Heart left ventricle (tissue), 16 donors: ENCODE measurements around the gene ZNF664. TPM values are rescaled to one million over a fixed set of nuclear protein-coding genes. Genes with fewer than 3 reads are reported as not detected.
A peak's percentile ranks its signal among the peaks of the same experiment; 100 is the strongest.

Source experiments
- ATAC-seq, 4 donors: fragments of 200-7000 bp; cut with Tn5 transposase; one replicate each; pipeline ENCODE4 v1.9.1; 2020 to 2022; ENCODE audit warnings: moderate library complexity in 4 of 4, mild to moderate bottlenecking in 3 of 4, moderate number of reproducible peaks in 1 of 4
- DNase-seq, 5 donors: peaks; one replicate each; pipeline ENCODE4 v3.0.0-alpha.2; 2020
- H3K27ac ChIP-seq, 12 donors: fragments of 200-600 bp; sonication (generic) in 4 of 12; one replicate each; pipeline versions ENCODE4 v1.5.0 to v1.8.0; 2016 to 2022; ENCODE audit warnings: mild to moderate bottlenecking in 2 of 12
- H3K27me3 ChIP-seq, 9 donors: fragments of 200-600 bp; sonication (generic) in 2 of 9; one replicate each; pipeline versions ENCODE4 v1.5.1 to v1.8.0; 2016 to 2022; ENCODE audit warnings: mild to moderate bottlenecking in 3 of 9
- H3K36me3 ChIP-seq, 9 donors: fragments of 200-600 bp; sonication (generic) in 2 of 9; one replicate each; pipeline versions ENCODE4 v1.5.0 to v1.8.0; 2018 to 2022; ENCODE audit warnings: mild to moderate bottlenecking in 2 of 9
- H3K4me1 ChIP-seq, 12 donors: fragments of 200-600 bp; sonication (generic) in 4 of 12; one replicate each; pipeline versions ENCODE4 v1.5.0 to v1.8.0; 2016 to 2022; ENCODE audit warnings: mild to moderate bottlenecking in 3 of 12
- H3K4me3 ChIP-seq, 12 donors: fragments of 200-600 bp; sonication (generic) in 4 of 12; one replicate each; pipeline versions ENCODE4 v1.5.0 to v1.8.0; 2017 to 2022; ENCODE audit warnings: mild to moderate bottlenecking in 9 of 12, moderate library complexity in 4 of 12
- H3K9me3 ChIP-seq, 12 donors: fragments of 200-600 bp; sonication (generic) in 4 of 12; one replicate each; pipeline versions ENCODE4 v1.5.0 to v1.8.0; 2016 to 2022; ENCODE audit warnings: mild to moderate bottlenecking in 1 of 12
- POLR2A ChIP-seq, 2 donors: fragments of 450-650 bp; IDR thresholded peaks; one replicate each; pipeline ENCODE4 v1.6.1; 2017; ENCODE audit warnings: antibody characterized with exemption in 2 of 2, mild to moderate bottlenecking in 2 of 2, moderate library complexity in 2 of 2
- WGBS, 4 donors: extraction: QIAGEN DNeasy Blood & Tissue Kit in 2 of 4; methylation state at CpG; one replicate each; pipeline versions ENCODE4 v1.1.5 to v1.1.7; 2013 to 2018; 5-methylcytosine and 5-hydroxymethylcytosine counted together
- intact Hi-C, 10 donors: fragments of 100-400 bp; cut with DNase I; formaldehyde crosslinking; loops; one replicate each; pipeline versions ENCODE4 v1.11.1 to v1.14.2; 2022
- polyA plus RNA-seq, 2 donors: library from polyadenylated mRNA; stranded (reverse); fragments of 200-250 nt; gene quantifications; one replicate each; pipeline ENCODE4 v1.2.3, GENCODE V29; 2013
- total RNA-seq, 9 donors: library from RNA; depleted of rRNA in 2 of 9; stranded (reverse); fragments of >200 nt in 2 of 9; fragmentation: NEBNext Ultra II Directional in 3 of 9; extraction: Animal tissue kit (Norgen Biotek cat#: 25700) in 3 of 9; gene quantifications; one replicate each; pipeline versions ENCODE4 v1.1.0 to v1.2.4, GENCODE V29; 2016 to 2023
- TF ChIP-seq, protein P1 (sequence below), 12 donors: fragments of 200-600 bp; sonication (generic) in 4 of 12; IDR thresholded peaks; one replicate each; pipeline versions ENCODE4 v1.5.0 to v1.8.0; 2018 to 2022; ENCODE audit warnings: antibody characterized with exemption in 12 of 12, mild to moderate bottlenecking in 5 of 12
- donor health status: ischemic (EF 13 %, LVEDD 7.1; RV severe dilation, severe dysfunction).
- donor health status: healthy with polysubstance abuse.
- donor health status: DM: no; HTN: yes; CAD: no.
- donor health status: DM: no; HTN: no; CAD: no.
- donor health status: ischemic (EF 25% LVEDD 6.9; RV normal size, moderate dysfunction).
- donor health status: ischemic (EF 25% LVEDD 5.7; RV mildly dilated, moderate dysfunction).
- donor health status: healthy.
- donor health status: DM: yes; HTN: yes; CAD: no.
- donor health status: ischemic (EF 35%, LVEDD 5.7; RV mildly dilated, moderate dysfunction).
- donor health status: nonischemic (EF 11% LVEDD 7.7; RV severe dilation, severe dysfunction).
- donor health status: DM: yes; HTN: yes; CAD: no.
- donor health status: PGD.
- donor health status: ischemic (EF 29% LVEDD 5.4; RV normal size, mild dysfunction).
- donor health status: nonischemic (EF 23%, LVEDD 6.1; RV moderate dilation, normal function).

ZNF664 gene
- total and polyA plus RNA-seq, 11 donors = 43.1 to 104 (median 73.3) TPM

DNA sequence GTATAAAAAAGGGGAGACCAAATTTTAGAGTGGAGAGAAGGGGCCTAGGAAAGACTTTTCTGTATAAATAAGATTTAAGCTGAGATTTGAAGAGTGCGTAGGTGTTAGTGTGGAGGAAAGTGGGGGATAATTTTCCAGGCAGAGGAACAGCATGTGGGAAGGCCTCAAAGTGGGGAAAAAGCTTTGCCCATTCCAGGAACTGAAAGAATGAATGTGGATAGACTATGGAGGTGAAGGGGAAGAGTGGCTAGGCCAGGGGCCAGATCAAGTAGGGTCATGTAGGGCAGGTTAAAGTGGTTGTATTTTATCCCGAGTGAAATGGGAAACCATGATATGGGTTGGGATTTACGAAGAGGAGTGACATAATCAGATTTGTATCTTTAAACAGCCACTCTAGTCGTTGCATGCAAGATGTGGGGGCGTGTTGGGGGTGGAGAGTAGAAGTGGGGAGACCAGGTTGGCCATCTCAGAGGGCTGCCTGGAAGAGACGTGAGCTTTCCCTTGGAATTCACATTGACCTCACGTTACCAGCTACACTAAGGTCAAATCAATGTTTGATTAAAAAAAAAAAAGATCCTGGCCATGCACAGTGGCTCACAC lies 3.3 kb downstream of the ZNF664 start:
- WGBS, 4 donors = 83 to 91% (median 89%) methylated on average over 7 of the region's 7 CpGs
- ATAC-seq = no peak

DNA sequence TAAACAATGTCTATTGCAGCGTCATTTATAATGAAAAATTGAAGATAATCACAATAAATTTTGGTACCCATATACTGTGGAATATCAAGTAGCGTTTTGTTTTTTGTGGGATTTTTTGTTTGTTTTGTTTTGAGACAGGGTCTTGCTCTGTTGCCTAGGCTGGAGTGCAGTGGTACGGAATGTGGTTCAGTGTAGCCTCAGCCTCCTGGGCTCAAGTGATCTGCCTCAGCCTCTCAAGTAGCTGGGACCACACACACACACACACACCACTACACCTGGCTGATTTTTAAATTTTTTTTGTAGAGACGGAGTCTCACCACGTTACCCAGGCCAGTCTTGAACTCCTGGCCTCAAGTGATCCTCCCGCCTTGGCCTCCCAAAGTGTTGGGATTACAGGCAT lies 6.6 kb downstream of the ZNF664 start:
- ATAC-seq (no peak), DNase-seq (no peak)
- no peak for TF ChIP-seq POLR2A (IDR thresholded peaks at IDR 0.05)
- TF ChIP-seq, protein P1, sequence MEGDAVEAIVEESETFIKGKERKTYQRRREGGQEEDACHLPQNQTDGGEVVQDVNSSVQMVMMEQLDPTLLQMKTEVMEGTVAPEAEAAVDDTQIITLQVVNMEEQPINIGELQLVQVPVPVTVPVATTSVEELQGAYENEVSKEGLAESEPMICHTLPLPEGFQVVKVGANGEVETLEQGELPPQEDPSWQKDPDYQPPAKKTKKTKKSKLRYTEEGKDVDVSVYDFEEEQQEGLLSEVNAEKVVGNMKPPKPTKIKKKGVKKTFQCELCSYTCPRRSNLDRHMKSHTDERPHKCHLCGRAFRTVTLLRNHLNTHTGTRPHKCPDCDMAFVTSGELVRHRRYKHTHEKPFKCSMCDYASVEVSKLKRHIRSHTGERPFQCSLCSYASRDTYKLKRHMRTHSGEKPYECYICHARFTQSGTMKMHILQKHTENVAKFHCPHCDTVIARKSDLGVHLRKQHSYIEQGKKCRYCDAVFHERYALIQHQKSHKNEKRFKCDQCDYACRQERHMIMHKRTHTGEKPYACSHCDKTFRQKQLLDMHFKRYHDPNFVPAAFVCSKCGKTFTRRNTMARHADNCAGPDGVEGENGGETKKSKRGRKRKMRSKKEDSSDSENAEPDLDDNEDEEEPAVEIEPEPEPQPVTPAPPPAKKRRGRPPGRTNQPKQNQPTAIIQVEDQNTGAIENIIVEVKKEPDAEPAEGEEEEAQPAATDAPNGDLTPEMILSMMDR (IDR thresholded peaks at IDR 0.05) = no peak
- peaks cover 0 to 47% (median 27%) of the 10 kb centered on the region in 9 donors for H3K36me3 ChIP-seq
- H3K27me3 ChIP-seq = no peaks in the 10 kb centered on the region
- 95 to 98% (median 97%) methylated on average over 6 of the region's 6 CpGs for WGBS, 4 donors
- H3K4me1 ChIP-seq = peaks cover 0 to 39% (median 16%) of the 10 kb centered on the region in 12 donors
- intact Hi-C loops = loop anchor here in 1 of 10 donors (10.0 kb wide), 1 partner anchor 325 kb away; no protein-coding TSS in a partner anchor
- no peaks in the 10 kb centered on the region for H3K9me3 ChIP-seq
- no peak overlapping the region for H3K4me3 ChIP-seq
- no peak overlapping the region for H3K27ac ChIP-seq

More for the DNA sequence above, 3.3 kb downstream of the ZNF664 start:
- no peak for TF ChIP-seq POLR2A (IDR thresholded peaks at IDR 0.05)
- no peak for DNase-seq
- intact Hi-C loops = loop anchor here in 1 of 10 donors (10.0 kb wide), 1 partner anchor 322 kb away; no protein-coding TSS in a partner anchor
- H3K36me3 ChIP-seq = peaks cover 0 to 40% (median 24%) of the 10 kb centered on the region in 9 donors
- no peak overlapping the region for H3K4me3 ChIP-seq
- no peaks in the 10 kb centered on the region for H3K9me3 ChIP-seq
- H3K4me1 ChIP-seq = peaks cover 0 to 25% (median 14%) of the 10 kb centered on the region in 12 donors
- no peaks in the 10 kb centered on the region for H3K27me3 ChIP-seq
- H3K27ac ChIP-seq = no peak overlapping the region

DNA sequence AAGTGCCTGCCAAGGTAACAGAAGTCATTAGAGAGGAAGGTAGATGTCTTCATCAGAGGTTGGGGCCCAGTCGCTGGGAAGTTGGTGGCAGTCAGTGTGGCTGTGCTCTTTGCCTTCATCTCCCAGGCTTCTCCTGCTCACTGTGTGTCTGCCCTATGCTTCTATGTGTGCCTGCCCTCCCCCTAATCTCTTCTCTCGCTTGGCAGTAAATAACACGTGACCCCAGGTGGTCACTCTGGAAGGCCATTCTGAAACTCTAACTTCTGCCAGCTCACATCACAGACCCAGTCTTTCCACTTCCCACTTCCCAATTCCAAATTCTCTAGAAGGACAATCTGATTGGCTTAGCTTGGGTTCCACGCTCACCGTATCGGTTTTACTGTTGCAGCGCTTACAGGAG lies 9.3 kb downstream of the ZNF664 start:
- Histone ChIP-seq H3K36me3 (peaks cover 0 to 33% (median 17%) of the 10 kb centered on the region in 9 donors), H3K4me3 (no peak overlapping the region), H3K9me3 (no peaks in the 10 kb centered on the region), H3K4me1 (peaks cover 3 to 52% (median 28%) of the 10 kb centered on the region in 12 donors), H3K27me3 (no peaks in the 10 kb centered on the region), H3K27ac (no peak overlapping the region)
- no peak for TF ChIP-seq POLR2A (IDR thresholded peaks at IDR 0.05)
- TF ChIP-seq, protein P1 (IDR thresholded peaks at IDR 0.05) = no peak
- ATAC-seq = peak in 1 of 4 donors; percentile 6
- 72 to 82% (median 80%) methylated on average over 7 of the region's 7 CpGs for WGBS, 4 donors
- intact Hi-C loops = loop anchor here in 5 of 10 donors (2.0 to 5.0 kb wide), 4 partner anchors 75 to 270 kb away; partner anchors contain the start of gene ATP6V0A2 (in 1 of the 5)
- no peak for DNase-seq

DNA sequence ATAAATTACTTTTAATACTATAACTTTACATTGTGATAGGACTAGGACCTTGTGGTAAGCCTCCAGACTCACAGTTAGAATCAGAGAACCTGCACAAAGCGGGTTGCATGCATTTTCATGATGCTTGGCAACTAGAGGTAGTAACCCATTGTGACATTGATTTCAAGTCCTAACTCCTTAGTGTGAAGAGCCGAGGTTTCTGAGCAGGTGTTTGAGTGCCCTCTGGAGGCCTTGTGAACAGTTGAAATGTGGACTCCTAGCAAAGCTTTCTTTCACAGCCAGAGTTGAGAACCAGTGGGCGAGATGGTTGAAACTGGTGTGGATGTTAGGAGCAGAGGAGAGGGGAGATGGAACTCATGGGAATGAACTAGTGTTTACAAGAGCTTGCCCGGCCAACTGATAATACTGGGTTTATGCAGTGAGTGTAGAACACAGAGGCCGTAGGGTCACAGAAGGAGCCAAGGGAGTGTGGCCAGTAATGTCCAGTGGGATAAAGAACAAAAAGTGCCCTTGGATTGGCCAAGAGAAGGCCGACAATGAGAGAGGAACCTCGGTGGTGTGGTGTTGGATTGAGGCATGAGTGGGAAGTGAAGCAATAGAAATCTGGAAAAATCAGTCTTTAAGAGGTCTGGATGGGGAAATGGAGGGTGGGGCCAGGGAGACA lies 10.9 kb downstream of the ZNF664 start:
- Histone ChIP-seq H3K9me3 (no peaks in the 10 kb centered on the region), H3K4me3 (no peak overlapping the region), H3K36me3 (peaks cover 0 to 38% (median 21%) of the 10 kb centered on the region in 9 donors), H3K4me1 (peaks cover 3 to 56% (median 30%) of the 10 kb centered on the region in 12 donors), H3K27ac (peak overlapping the region in 2 of 12 donors; percentile 12 to 23), H3K27me3 (no peaks in the 10 kb centered on the region)
- 43 to 58% (median 48%) methylated on average over 7 of the region's 7 CpGs for WGBS, 4 donors
- TF ChIP-seq POLR2A (IDR thresholded peaks at IDR 0.05) = no peak
- TF ChIP-seq, protein P1 (IDR thresholded peaks at IDR 0.05) = peak; percentile 41 to 78 (median 60)
- intact Hi-C loops = loop anchor here in 8 of 10 donors (2.0 to 5.0 kb wide), 4 partner anchors 77 to 272 kb away; partner anchors contain the start of gene ATP6V0A2 (in 1 of the 8)
- DNase-seq (peak in 2 of 5 donors; percentile 38 to 62), ATAC-seq (peak; percentile 64 to 84 (median 80))
